Smooth muscle cell (in vitro differentiated cells): ENCODE data around the gene SNPH. TPM values are rescaled to one million over a fixed set of nuclear protein-coding genes. Genes with fewer than 3 reads are reported as not detected.

ENCODE experiments used
- DNase-seq: peaks from one replicate; lab custom pipeline; 2025; ENCODE audit not compliant: unreplicated experiment; lab: John Stamatoyannopoulos, UW
- H2AFZ ChIP-seq: fragments of 200-600 bp; sonication (generic); 2 replicates; pipeline ENCODE4 v1.6.0; 2016; ENCODE audit warnings: antibody characterized with exemption, low read depth, mild to moderate bottlenecking
- H3F3A ChIP-seq: fragments of 200-600 bp; sonication (generic); 2 replicates; pipeline ENCODE4 v1.6.0; 2017; ENCODE audit warnings: antibody characterized with exemption, low read depth
- H3K27ac ChIP-seq: fragments of 200-600 bp; sonication (generic); 2 replicates; pipeline ENCODE4 v1.5.1; 2016; ENCODE audit warnings: low read depth, mild to moderate bottlenecking
- H3K27me3 ChIP-seq: fragments of 200-600 bp; sonication (generic); 2 replicates; pipeline ENCODE4 v1.6.1; 2016; ENCODE audit warnings: low read depth, mild to moderate bottlenecking
- H3K36me3 ChIP-seq: fragments of 200-600 bp; sonication (generic); 2 replicates; pipeline ENCODE4 v1.5.1; 2016; ENCODE audit warnings: low read depth
- H3K4me1 ChIP-seq: fragments of 200-600 bp; sonication (generic); 2 replicates; pipeline ENCODE4 v1.5.1; 2016; ENCODE audit warnings: low read depth
- H3K4me2 ChIP-seq: fragments of 200-600 bp; sonication (generic); 2 replicates; pipeline ENCODE4 v1.6.0; 2016; ENCODE audit warnings: mild to moderate bottlenecking
- H3K4me3 ChIP-seq: fragments of 200-600 bp; sonication (generic); 2 replicates; pipeline ENCODE4 v1.5.1; 2016; ENCODE audit warnings: mild to moderate bottlenecking
- H3K79me2 ChIP-seq: fragments of 200-600 bp; sonication (generic); 2 replicates; pipeline ENCODE4 v1.6.0; 2016; ENCODE audit warnings: low read depth, mild to moderate bottlenecking
- H3K9ac ChIP-seq: fragments of 200-600 bp; sonication (generic); 2 replicates; pipeline ENCODE4 v1.6.0; 2016; ENCODE audit warnings: low read depth
- H3K9me3 ChIP-seq: fragments of 200-600 bp; sonication (generic); replicated peaks from 2 replicates; pipeline ENCODE4 v1.5.1; 2016; ENCODE audit warnings: low read depth
- H4K20me1 ChIP-seq: fragments of 200-600 bp; sonication (generic); 2 replicates; pipeline ENCODE4 v1.6.0; 2016; ENCODE audit warnings: low read depth
- CTCF ChIP-seq: fragments of 200-600 bp; sonication (generic); IDR thresholded peaks from 2 replicates; pipeline ENCODE4 v1.5.1; 2017; ENCODE audit warnings: borderline replicate concordance, mild to moderate bottlenecking, antibody characterized with exemption; ENCODE audit not compliant: insufficient read depth, poor library complexity, severe bottlenecking
- WGBS: methylation state at CpG from one replicate; pipeline ENCODE4 v1.1.7; 2016; ENCODE audit warnings: low lambda C conversion rate; 5-methylcytosine and 5-hydroxymethylcytosine counted together
- polyA plus RNA-seq: library from polyadenylated mRNA; unstranded; fragments of >200 nt; fragmentation: Nextera tagmentation; extraction: Ambion mirVana; gene quantifications from 2 replicates; pipeline ENCODE4 v1.2.1, GENCODE V29; 2016
- total RNA-seq: library from RNA; depleted of rRNA; stranded (reverse); fragments of >200 nt; gene quantifications from 2 replicates; pipeline ENCODE4 v1.2.3, GENCODE V29; 2014

The SNPH gene
- total and polyA plus RNA-seq, 2 experiments from 2014 or later, result 3.0 to 3.1 TPM

- no peak for DNase-seq
- H2AFZ ChIP-seq, result no peak overlapping the region
- H3K4me3 ChIP-seq, result no peak overlapping the region
- H4K20me1 ChIP-seq, result peaks cover 42% of the 10 kb centered on the region
- H3K27ac ChIP-seq, result no peak overlapping the region
- H3F3A ChIP-seq, result no peaks in the 10 kb centered on the region
- H3K9ac ChIP-seq, result no peak overlapping the region
- no peaks in the 10 kb centered on the region for H3K9me3 ChIP-seq
- WGBS, result 97% methylated on average over 4 of the region's 4 CpGs
- no peaks in the 10 kb centered on the region for H3K36me3 ChIP-seq
- no peak for TF ChIP-seq CTCF
- H3K27me3 ChIP-seq, result no peaks in the 10 kb centered on the region
- peaks cover 25% of the 10 kb centered on the region for H3K79me2 ChIP-seq
- no peaks in the 10 kb centered on the region for H3K4me1 ChIP-seq
- no peak overlapping the region for H3K4me2 ChIP-seq
Measured at GRCh38 chr20:1334370-1334731, 68.3 kb downstream of the SNPH start.

- TF ChIP-seq CTCF, result no peak
- Histone ChIP-seq H3K27me3 (no peaks in the 10 kb centered on the region), H2AFZ (no peak overlapping the region), H3K4me2 (no peak overlapping the region), H3K9ac (no peak overlapping the region), H3K79me2 (peaks cover 20% of the 10 kb centered on the region), H4K20me1 (peaks cover 38% of the 10 kb centered on the region), H3K4me1 (no peaks in the 10 kb centered on the region), H3K27ac (no peak overlapping the region), H3K4me3 (no peak overlapping the region), H3F3A (no peaks in the 10 kb centered on the region), H3K36me3 (no peaks in the 10 kb centered on the region), H3K9me3 (no peaks in the 10 kb centered on the region)
- 65% methylated on average over 3 of the region's 3 CpGs for WGBS
- no peak for DNase-seq
Measured at GRCh38 chr20:1334761-1335160, 68.7 kb downstream of the SNPH start.

- Histone ChIP-seq H3K79me2 (peaks cover 8% of the 10 kb centered on the region), H3K27ac (no peak overlapping the region), H3K9me3 (no peaks in the 10 kb centered on the region), H4K20me1 (peaks cover 29% of the 10 kb centered on the region), H3K9ac (no peak overlapping the region), H3F3A (no peaks in the 10 kb centered on the region), H3K4me2 (no peak overlapping the region), H3K36me3 (no peaks in the 10 kb centered on the region), H3K4me1 (no peaks in the 10 kb centered on the region), H2AFZ (no peak overlapping the region), H3K4me3 (no peak overlapping the region), H3K27me3 (no peaks in the 10 kb centered on the region)
- WGBS, result 93% methylated on average over 6 of the region's 6 CpGs
- TF ChIP-seq CTCF, result no peak
- DNase-seq, result no peak
Measured at GRCh38 chr20:1335961-1336698, 70.0 kb downstream of the SNPH start.
